Keratinocyte (primary cell): ENCODE measurements around the gene LIMD2. TPM values are rescaled to one million over a fixed set of nuclear protein-coding genes. Genes with fewer than 3 reads are reported as not detected.

ENCODE experiments used
- DNase-seq: peaks from one replicate; pipeline ENCODE4 v3.0.0-alpha.2; 2011; ENCODE audit warnings: low read depth, missing footprints, low spot score
- FAIRE-seq: peaks from 2 replicates; lab custom pipeline; 2011; peaks lifted over from hg19 to GRCh38; lab: Jason Lieb, UNC
- H2AFZ ChIP-seq: 2 replicates; pipeline ENCODE4 v1.6.0; 2012; ENCODE audit warnings: low read length, control low read depth, inconsistent platforms; ENCODE audit not compliant: control insufficient read depth
- H3K27ac ChIP-seq: 2 replicates; pipeline ENCODE4 v1.5.1; 2011; ENCODE audit warnings: low read length; ENCODE audit not compliant: control insufficient read depth, insufficient read depth
- H3K27me3 ChIP-seq: 3 replicates; pipeline ENCODE4 v1.6.0; 2011; ENCODE audit warnings: low read length; ENCODE audit not compliant: control insufficient read depth, insufficient read depth; ENCODE audit errors: extremely low read depth
- H3K36me3 ChIP-seq, 2 experiments: 2 replicates in 1 of 2; 3 replicates in 1 of 2; pipeline ENCODE4 v1.5.1; 2011; ENCODE audit warnings: low read length in 2 of 2, mild to moderate bottlenecking in 1 of 2; ENCODE audit not compliant: control insufficient read depth in 2 of 2, insufficient read depth in 2 of 2; ENCODE audit errors: extremely low read depth in 1 of 2
- H3K4me1 ChIP-seq: 3 replicates; pipeline ENCODE4 v1.5.1; 2011; ENCODE audit warnings: low read length; ENCODE audit not compliant: control insufficient read depth, insufficient read depth; ENCODE audit errors: extremely low read depth
- H3K4me2 ChIP-seq: 3 replicates; pipeline ENCODE4 v1.6.0; 2011; ENCODE audit warnings: low read depth, low read length; ENCODE audit not compliant: control insufficient read depth, insufficient read depth; ENCODE audit errors: extremely low read depth
- H3K4me3 ChIP-seq, 3 experiments: fragments of 200-600 bp in 1 of 3; sonication (generic) in 1 of 3; 2 replicates in 2 of 3; 3 replicates in 1 of 3; pipeline ENCODE4 v1.5.1; 2011 to 2016; ENCODE audit warnings: low read length in 3 of 3, mild to moderate bottlenecking in 3 of 3, control low read depth in 2 of 3, inconsistent platforms in 1 of 3, low read depth in 1 of 3, mixed read lengths in 1 of 3, mixed run types in 1 of 3, moderate library complexity in 1 of 3; ENCODE audit not compliant: control insufficient read depth in 2 of 3, insufficient read depth in 2 of 3; ENCODE audit errors: extremely low read depth in 1 of 3
- H3K79me2 ChIP-seq: 2 replicates; pipeline ENCODE4 v1.6.0; 2012; ENCODE audit warnings: low read length; ENCODE audit not compliant: control insufficient read depth, insufficient read depth
- H3K9ac ChIP-seq: 3 replicates; pipeline ENCODE4 v1.6.0; 2011; ENCODE audit warnings: low read length; ENCODE audit not compliant: control insufficient read depth, insufficient read depth; ENCODE audit errors: extremely low read depth
- H3K9me1 ChIP-seq: 3 replicates; pipeline ENCODE4 v1.6.0; 2011; ENCODE audit warnings: low read length; ENCODE audit not compliant: control insufficient read depth, insufficient read depth; ENCODE audit errors: extremely low read depth
- H3K9me3 ChIP-seq: 2 replicates; pipeline ENCODE4 v1.5.1; 2012; ENCODE audit warnings: low read depth, low read length; ENCODE audit not compliant: control insufficient read depth
- H4K20me1 ChIP-seq: 3 replicates; pipeline ENCODE4 v1.6.0; 2011; ENCODE audit warnings: low read length; ENCODE audit not compliant: control insufficient read depth, insufficient read depth; ENCODE audit errors: extremely low read depth
- CTCF ChIP-seq, 3 experiments: IDR thresholded peaks in 1 of 3; conservative IDR thresholded peaks in 1 of 3; optimal IDR thresholded peaks in 1 of 3; 2 replicates in 2 of 3; 3 replicates in 1 of 3; pipeline versions ENCODE3 to v1.5.1; 2011; ENCODE audit warnings: low read length in 3 of 3, mild to moderate bottlenecking in 3 of 3, moderate library complexity in 2 of 3, control low read depth in 1 of 3, inconsistent platforms in 1 of 3; ENCODE audit not compliant: insufficient read depth in 2 of 3; ENCODE audit errors: extremely low read depth in 1 of 3
- EZH2 ChIP-seq: IDR thresholded peaks from one replicate; pipeline ENCODE4 v1.6.1; 2012; ENCODE audit warnings: inconsistent platforms, mild to moderate bottlenecking, low read length, moderate library complexity
- dilution Hi-C: fragments of 300-500 bp; cut with MboI; formaldehyde crosslinking; loops from one replicate; pipeline ENCODE4 v1.7.0; 2020; ENCODE audit warnings: low sequenced_read_pairs; ENCODE audit not compliant: extremely low pct_ligation_motif_present
- polyA plus RNA-seq, 5 experiments: library from polyadenylated mRNA; depleted of rRNA in 3 of 5; stranded (reverse) in 3 of 5; stranded (forward) in 1 of 5; unstranded in 1 of 5; fragments of >200 nt; gene quantifications; 1 replicate in 1 of 5; 2 replicates in 3 of 5; 3 replicates in 1 of 5; pipeline versions ENCODE4 v1.2.1 to v1.2.3, GENCODE V29; 2011 to 2012; ENCODE audit warnings: missing spikeins in 2 of 5, low read depth in 1 of 5, low replicate concordance in 1 of 5

The LIMD2 gene
- polyA plus RNA-seq, 1 donor (not counting 4 experiments of a cell fraction or from before 2014, with no cell fraction given) = 1.6 TPM

- dilution Hi-C loops = no loop called here
- no peaks in the 10 kb centered on the region for H3K79me2 ChIP-seq
- H3K27me3 ChIP-seq = no peaks in the 10 kb centered on the region
- H3K4me3 ChIP-seq = no peak overlapping the region
- no peak for TF ChIP-seq EZH2
- no peak for TF ChIP-seq CTCF (optimal IDR thresholded peaks at IDR 0.05 in 1 of 3, IDR thresholded peaks at IDR 0.05 in 1 of 3, conservative IDR thresholded peaks at IDR 0.05 in 1 of 3; ENCODE audit: extremely low read depth in 1 of 3, insufficient read depth in 2 of 3, low read length in 3 of 3)
- peaks cover 4 to 7% of the 10 kb centered on the region in 2 experiments for H3K36me3 ChIP-seq
- no peak overlapping the region for H3K9ac ChIP-seq
- H4K20me1 ChIP-seq = no peaks in the 10 kb centered on the region
- FAIRE-seq (no peak), DNase-seq (no peak)
- H2AFZ ChIP-seq = no peak overlapping the region
- H3K4me2 ChIP-seq = no peak overlapping the region
- H3K9me1 ChIP-seq = no peaks in the 10 kb centered on the region
- no peaks in the 10 kb centered on the region for H3K4me1 ChIP-seq
- H3K27ac ChIP-seq = no peak overlapping the region
- H3K9me3 ChIP-seq = no peaks in the 10 kb centered on the region
Observed at GRCh38 chr17:63682981-63683380, 16.9 kb downstream of the LIMD2 start.

- Histone ChIP-seq H3K4me2 (no peak overlapping the region), H3K27ac (no peak overlapping the region), H4K20me1 (no peaks in the 10 kb centered on the region), H3K9me1 (no peaks in the 10 kb centered on the region), H3K36me3 (peaks cover 4 to 9% of the 10 kb centered on the region in 2 experiments), H3K4me1 (no peaks in the 10 kb centered on the region), H3K27me3 (no peaks in the 10 kb centered on the region), H3K9me3 (no peaks in the 10 kb centered on the region), H3K4me3 (no peak overlapping the region), H3K79me2 (no peaks in the 10 kb centered on the region), H2AFZ (no peak overlapping the region), H3K9ac (no peak overlapping the region)
- DNase-seq (no peak), FAIRE-seq (no peak)
- no peak for TF ChIP-seq EZH2
- TF ChIP-seq CTCF (optimal IDR thresholded peaks at IDR 0.05 in 1 of 3, IDR thresholded peaks at IDR 0.05 in 1 of 3, conservative IDR thresholded peaks at IDR 0.05 in 1 of 3; ENCODE audit: extremely low read depth in 1 of 3, insufficient read depth in 2 of 3, low read length in 3 of 3) = no peak
- dilution Hi-C loops = no loop called here
Observed at GRCh38 chr17:63682441-63682840, 17.5 kb downstream of the LIMD2 start.
